CD14-positive monocyte (primary cell): ENCODE results near the gene ZNRF2. TPM values are rescaled to one million over a fixed set of nuclear protein-coding genes. Genes with fewer than 3 reads are reported as not detected.

Experiments used
- DNase-seq, 3 donors: peaks; one replicate each; pipeline ENCODE4 v3.0.0-alpha.2; 2011 to 2022
- H2AFZ ChIP-seq: 2 replicates; pipeline ENCODE4 v1.6.0; 2012; ENCODE audit warnings: mild to moderate bottlenecking, low read depth, low read length, inconsistent platforms; ENCODE audit not compliant: insufficient read depth, poor library complexity, severe bottlenecking
- H3K27ac ChIP-seq, 2 donors: 1 replicate in 1 of 2; 2 replicates in 1 of 2; pipeline ENCODE4 v1.5.1; 2012 to 2013; ENCODE audit warnings: low read length in 2 of 2, control low read depth in 1 of 2, inconsistent platforms in 1 of 2, low read depth in 1 of 2, mild to moderate bottlenecking in 1 of 2
- H3K27me3 ChIP-seq, 2 donors: one replicate each; pipeline versions ENCODE4 v1.6.0 to v1.6.1; 2011 to 2013; ENCODE audit warnings: low read length in 2 of 2; ENCODE audit not compliant: control insufficient read depth in 2 of 2, insufficient read depth in 2 of 2
- H3K36me3 ChIP-seq, 2 donors: replicated peaks in 1 of 2; 1 replicate in 1 of 2; 2 replicates in 1 of 2; pipeline versions ENCODE4 v1.5.1 to v1.6.1; 2012 to 2013; ENCODE audit warnings: low read length in 2 of 2, control low read depth in 1 of 2, inconsistent platforms in 1 of 2, mild to moderate bottlenecking in 1 of 2; ENCODE audit not compliant: insufficient read depth in 2 of 2, control insufficient read depth in 1 of 2
- H3K4me1 ChIP-seq, 2 donors: 1 replicate in 1 of 2; 2 replicates in 1 of 2; pipeline versions ENCODE4 v1.5.1 to v1.6.1; 2012 to 2013; ENCODE audit warnings: low read length in 2 of 2, control low read depth in 1 of 2, inconsistent platforms in 1 of 2, mild to moderate bottlenecking in 1 of 2, moderate library complexity in 1 of 2; ENCODE audit not compliant: insufficient read depth in 2 of 2, control insufficient read depth in 1 of 2
- H3K4me2 ChIP-seq: replicated peaks from 2 replicates; pipeline ENCODE3; 2012; ENCODE audit warnings: low read length, moderate library complexity, mild to moderate bottlenecking; ENCODE audit not compliant: poor library complexity, severe bottlenecking; ENCODE audit errors: extremely low read depth
- H3K4me3 ChIP-seq, 3 experiments: fragments of 200-600 bp in 1 of 3; sonication (generic) in 1 of 3; replicated peaks in 1 of 3; 1 replicate in 2 of 3; 2 replicates in 1 of 3; pipeline ENCODE4 v1.5.1; 2011 to 2013; ENCODE audit warnings: low read length in 3 of 3, mild to moderate bottlenecking in 3 of 3, control low read depth in 2 of 3, low read depth in 2 of 3, inconsistent platforms in 1 of 3, moderate library complexity in 1 of 3
- H3K79me2 ChIP-seq: 2 replicates; pipeline ENCODE4 v1.6.0; 2012; ENCODE audit warnings: mild to moderate bottlenecking, control low read depth, inconsistent platforms, low read length, moderate library complexity; ENCODE audit not compliant: insufficient read depth
- H3K9ac ChIP-seq: 2 replicates; pipeline ENCODE4 v1.6.0; 2017; ENCODE audit warnings: low read length, mild to moderate bottlenecking; ENCODE audit not compliant: insufficient read depth, poor library complexity, severe bottlenecking
- H3K9me3 ChIP-seq, 2 donors: replicated peaks in 1 of 2; 1 replicate in 1 of 2; 2 replicates in 1 of 2; pipeline versions ENCODE4 v1.5.1 to v1.6.1; 2012 to 2013; ENCODE audit warnings: low read length in 2 of 2, control low read depth in 1 of 2; ENCODE audit not compliant: control insufficient read depth in 1 of 2, insufficient read depth in 1 of 2
- H4K20me1 ChIP-seq: 2 replicates; pipeline ENCODE4 v1.6.0; 2012; ENCODE audit warnings: mild to moderate bottlenecking, low read length, control low read depth, moderate library complexity; ENCODE audit not compliant: insufficient read depth
- H3K27ac Mint-ChIP-seq, 7 donors: one replicate each; pipeline ENCODE4 v1.8.0; 2020; ENCODE audit warnings: mild to moderate bottlenecking in 7 of 7, mixed read lengths in 7 of 7, moderate library complexity in 6 of 7, inconsistent platforms in 2 of 7
- H3K27me3 Mint-ChIP-seq, 3 donors: one replicate each; pipeline ENCODE4 v1.8.0; 2021 to 2022; ENCODE audit warnings: low read depth in 3 of 3, mild to moderate bottlenecking in 3 of 3, mixed read lengths in 3 of 3, moderate library complexity in 3 of 3, inconsistent platforms in 1 of 3
- H3K36me3 Mint-ChIP-seq, 2 donors: one replicate each; pipeline ENCODE4 v1.8.0; 2020; ENCODE audit warnings: mixed read lengths in 2 of 2, inconsistent platforms in 1 of 2, mild to moderate bottlenecking in 1 of 2
- H3K4me1 Mint-ChIP-seq: one replicate; pipeline ENCODE4 v1.8.0; 2020; ENCODE audit warnings: mild to moderate bottlenecking, mixed read lengths
- H3K4me3 Mint-ChIP-seq, 2 donors: one replicate each; pipeline ENCODE4 v1.8.0; 2020; ENCODE audit warnings: mild to moderate bottlenecking in 2 of 2, mixed read lengths in 2 of 2, moderate library complexity in 1 of 2
- H3K9me3 Mint-ChIP-seq, 7 donors: one replicate each; pipeline ENCODE4 v1.8.0; 2020 to 2022; ENCODE audit warnings: mixed read lengths in 7 of 7, mild to moderate bottlenecking in 6 of 7, moderate library complexity in 6 of 7, inconsistent platforms in 2 of 7
- CTCF ChIP-seq: fragments of 200-600 bp; IDR thresholded peaks from one replicate; pipeline ENCODE4 v1.8.0; 2022; ENCODE audit warnings: antibody characterized with exemption, mild to moderate bottlenecking
- WGBS: methylation state at CpG from one replicate; pipeline ENCODE4 v1.1.5; 2013; ENCODE audit warnings: missing lambda C conversion rate; ENCODE audit not compliant: insufficient coverage; 5-methylcytosine and 5-hydroxymethylcytosine counted together
- intact Hi-C, 2 donors: fragments of 100-400 bp; cut with micrococcal nuclease; formaldehyde crosslinking; loops; one replicate each; pipeline versions ENCODE4 v1.15.0 to v1.15.1; 2023
- polyA plus RNA-seq, 3 donors: library from polyadenylated mRNA; depleted of rRNA in 1 of 3; unstranded in 2 of 3; stranded (reverse) in 1 of 3; fragments of 300-500 nt in 2 of 3; fragments of >200 nt in 1 of 3; fragmentation: Illumina TruSeq in 2 of 3; gene quantifications; 1 replicate in 2 of 3; 2 replicates in 1 of 3; pipeline ENCODE4 v1.2.3, GENCODE V29; 2012 to 2021

The ZNRF2 gene
- polyA plus RNA-seq, 3 donors: 1.9 to 9.5 (median 5.7) TPM

- Histone ChIP-seq H3K79me2 (peaks cover 97% of the 10 kb centered on the region), H3K4me1 (peaks cover 60 to 82% of the 10 kb centered on the region in 2 donors), H3K36me3 (no peaks in the 10 kb centered on the region), H3K4me2 (peak overlapping the region; percentile 64), H3K9ac (peak overlapping the region; percentile 36), H3K27me3 (no peaks in the 10 kb centered on the region), H3K27ac (peak overlapping the region in 1 of 2 donors; percentile 89), H3K9me3 (no peaks in the 10 kb centered on the region), H3K4me3 (peak overlapping the region in 1 of 3 experiments; percentile 48), H2AFZ (no peak overlapping the region), H4K20me1 (peaks cover 37% of the 10 kb centered on the region)
- WGBS: 0% methylated on average over 1 of the region's 2 CpGs
- peak overlapping the region; percentile 4 to 74 for H3K4me3 Mint-ChIP-seq
- H3K9me3 Mint-ChIP-seq: no peaks in the 10 kb centered on the region
- H3K27ac Mint-ChIP-seq: peak overlapping the region; percentile 83 to 93 (median 90)
- no peaks in the 10 kb centered on the region for H3K27me3 Mint-ChIP-seq
- peaks cover 0 to 3% of the 10 kb centered on the region in 2 donors for H3K36me3 Mint-ChIP-seq
- peak; percentile 76 to 90 (median 83) for DNase-seq
- intact Hi-C loops: loop anchor here (2.0 to 10.0 kb wide), 4 partner anchors 63 to 183 kb away; partner anchors contain the start of gene ZNRF2 (in 1 of the 2)
- TF ChIP-seq CTCF: no peak
- peaks cover 69% of the 10 kb centered on the region for H3K4me1 Mint-ChIP-seq
These were observed 63.7 kb downstream of the ZNRF2 start for GRCh38 chr7:30348083-30348560.

GRCh38 chr7:30349170-30349569 lies 64.8 kb downstream of the ZNRF2 start:
- Histone ChIP-seq H3K9me3 (no peaks in the 10 kb centered on the region), H4K20me1 (peaks cover 37% of the 10 kb centered on the region), H3K36me3 (no peaks in the 10 kb centered on the region), H3K79me2 (peaks cover 97% of the 10 kb centered on the region), H3K4me3 (no peak overlapping the region), H2AFZ (no peak overlapping the region), H3K9ac (no peak overlapping the region), H3K27me3 (no peaks in the 10 kb centered on the region), H3K4me1 (peaks cover 54 to 71% of the 10 kb centered on the region in 2 donors), H3K4me2 (no peak overlapping the region), H3K27ac (peak overlapping the region in 1 of 2 donors; percentile 89)
- peak overlapping the region in 3 of 7 donors; percentile 5 to 90 (median 86) for H3K27ac Mint-ChIP-seq
- no peak overlapping the region for H3K4me3 Mint-ChIP-seq
- no peaks in the 10 kb centered on the region for H3K27me3 Mint-ChIP-seq
- no peak for DNase-seq
- TF ChIP-seq CTCF: no peak
- no peaks in the 10 kb centered on the region for H3K36me3 Mint-ChIP-seq
- no peaks in the 10 kb centered on the region for H3K9me3 Mint-ChIP-seq
- no CpG with 5 or more reads among the region's 3 CpGs for WGBS
- intact Hi-C loops: loop anchor here (2.0 to 10.0 kb wide), 4 partner anchors 64 to 184 kb away; partner anchors contain the start of gene ZNRF2 (in 1 of the 2)
- peaks cover 68% of the 10 kb centered on the region for H3K4me1 Mint-ChIP-seq
